ENCODE results near the gene COL23A1.
"Not testable (repeated sequence)": the region's sequence is repeated elsewhere in the genome, so short reads cannot be mapped to it uniquely, and the experiment has no call there.

The COL23A1 gene

GRCh38 chr5:178248750-178249149 lies 341.4 kb downstream of the COL23A1 start:
- no peak for DNase-seq

GRCh38 chr5:178247481-178248456 lies 342.4 kb downstream of the COL23A1 start:
- no peak for DNase-seq

DNA sequence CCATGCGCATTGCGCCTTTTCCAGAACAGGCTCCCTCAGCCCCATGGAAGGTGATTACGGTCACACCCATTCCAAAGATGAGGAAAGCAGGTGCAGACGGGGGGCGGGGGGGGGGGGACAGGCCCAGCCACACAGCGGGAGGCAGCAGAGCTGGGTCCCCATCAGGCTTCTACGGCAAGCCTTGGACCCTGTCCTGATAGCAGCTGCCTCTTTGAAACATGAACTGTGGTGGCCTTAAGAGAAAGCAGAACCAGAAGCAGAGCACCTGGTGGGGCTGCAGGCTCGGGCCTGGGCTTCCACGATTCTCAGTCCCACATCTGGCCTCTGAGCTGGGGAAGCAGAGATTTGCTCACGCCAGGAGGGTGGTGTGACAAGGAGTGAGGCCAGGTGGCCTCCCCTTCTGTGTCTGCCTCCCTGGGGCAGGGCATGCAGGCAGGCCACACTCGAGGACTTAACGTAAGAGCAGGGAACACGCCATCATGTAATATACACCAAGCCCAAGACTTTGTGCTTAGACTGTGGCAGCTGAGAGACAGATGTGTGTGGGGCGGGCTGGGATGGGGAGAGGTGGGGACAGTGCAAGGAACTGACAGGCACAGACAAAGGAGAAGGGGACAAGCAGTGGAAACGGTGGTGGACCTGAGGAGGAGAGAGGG lies 343.4 kb downstream of the COL23A1 start:
- DNase-seq, result no peak

DNA sequence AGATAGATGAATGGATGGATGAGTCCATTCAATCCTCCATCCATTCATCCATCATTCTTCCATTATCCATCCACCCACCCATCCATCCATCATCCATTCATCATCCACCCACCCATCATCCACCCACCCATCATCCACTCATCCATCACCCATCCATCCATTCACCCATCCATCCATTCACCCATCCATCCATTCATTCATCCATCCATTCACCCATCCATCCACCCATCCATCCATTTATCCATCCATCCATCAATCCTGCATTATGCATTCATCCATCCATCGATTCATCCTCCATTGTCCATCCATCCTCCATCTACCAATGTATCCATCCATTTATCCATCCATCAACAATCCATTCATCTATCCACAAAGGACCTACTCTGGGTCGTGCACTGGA lies 344.8 kb downstream of the COL23A1 start:
- no peak for DNase-seq

GRCh38 chr5:178244576-178244975 lies 345.6 kb downstream of the COL23A1 start:
- no peak for DNase-seq

DNA sequence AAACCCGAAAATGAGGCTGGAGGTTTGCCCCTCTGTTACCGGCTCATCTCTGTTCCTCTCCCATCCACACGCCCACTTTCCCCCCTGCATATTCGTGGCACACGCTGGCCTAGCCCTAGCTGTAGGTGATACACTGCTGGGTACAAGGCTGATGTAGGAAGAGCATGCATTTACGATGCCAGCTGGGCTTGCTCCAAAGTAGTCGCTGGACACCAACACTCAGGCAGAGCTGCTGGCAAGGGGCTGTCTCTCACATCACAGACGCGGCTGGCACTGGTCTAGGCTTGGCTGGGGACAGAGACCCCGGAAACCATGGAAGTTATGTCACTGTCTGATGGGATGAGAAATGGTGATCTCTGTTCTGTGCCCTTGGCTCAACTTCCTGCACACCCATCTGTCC lies 347.8 kb downstream of the COL23A1 start:
- DNase-seq, result no peak

GRCh38 chr5:178241688-178242231 lies 348.4 kb downstream of the COL23A1 start:
- DNase-seq, result no peak

DNA sequence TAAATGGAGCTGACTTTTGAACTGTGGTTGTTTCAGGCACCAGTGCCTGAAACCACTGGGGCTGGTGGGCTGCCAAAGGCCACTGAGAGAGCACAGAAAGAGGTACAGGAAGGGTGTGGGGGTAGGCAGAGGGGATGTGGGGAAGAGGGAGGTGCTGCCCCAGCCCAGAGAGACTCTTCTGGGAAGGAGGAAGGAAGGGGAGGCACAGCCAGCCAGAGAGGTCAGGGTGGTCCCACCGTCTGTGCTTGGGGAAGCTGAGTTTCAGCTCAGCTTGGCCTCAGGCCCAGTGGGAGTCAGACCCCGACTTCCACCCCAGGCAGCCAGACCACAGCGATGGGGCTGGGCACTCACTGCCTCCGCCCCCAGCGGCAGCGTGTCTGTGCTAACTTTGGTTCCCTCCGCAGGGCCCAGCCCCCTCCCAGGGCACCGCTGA lies 348.9 kb downstream of the COL23A1 start:
- no peak for DNase-seq

GRCh38 chr5:178240766-178241165 lies 349.4 kb downstream of the COL23A1 start:
- DNase-seq, result no peak

- no peak for DNase-seq
Measured at GRCh38 chr5:178240341-178240741, 349.9 kb downstream of the COL23A1 start.

DNA sequence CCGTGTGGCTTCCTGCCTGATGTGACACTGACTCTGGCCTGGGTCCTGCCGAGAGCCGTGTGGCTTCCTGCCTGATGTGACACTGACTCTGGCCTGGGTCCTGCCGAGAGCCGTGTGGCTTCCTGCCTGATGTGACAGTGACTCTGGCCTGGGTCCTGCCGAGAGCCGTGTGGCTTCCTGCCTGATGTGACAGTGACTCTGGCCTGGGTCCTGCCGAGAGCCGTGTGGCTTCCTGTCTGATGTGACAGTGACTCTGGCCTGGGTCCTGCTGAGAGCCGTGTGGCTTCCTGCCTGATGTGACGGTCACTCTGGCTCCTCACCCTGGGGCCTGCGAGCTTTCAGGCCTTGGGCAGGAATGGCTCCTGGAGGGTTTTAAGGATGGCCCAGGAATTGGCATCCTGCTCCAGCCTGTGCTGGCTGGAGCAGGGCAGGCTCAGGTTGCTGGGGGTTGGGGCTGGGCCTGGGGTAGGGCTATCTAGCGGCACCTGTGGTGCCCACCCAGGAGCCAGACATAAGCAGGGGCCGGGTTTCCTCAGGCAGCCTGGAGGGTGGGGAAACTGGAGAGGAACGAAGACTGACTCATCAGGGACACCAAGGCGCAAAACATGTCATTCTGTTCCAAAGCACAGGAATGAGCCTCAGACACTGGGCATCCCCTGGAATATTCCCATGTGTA lies 350.4 kb downstream of the COL23A1 start:
- DNase-seq, result not testable (repeated sequence)

GRCh38 chr5:178238711-178239592 lies 351.2 kb downstream of the COL23A1 start:
- no peak for DNase-seq

- no peak for DNase-seq
Measured at GRCh38 chr5:178238313-178238635, 351.9 kb downstream of the COL23A1 start.

DNA sequence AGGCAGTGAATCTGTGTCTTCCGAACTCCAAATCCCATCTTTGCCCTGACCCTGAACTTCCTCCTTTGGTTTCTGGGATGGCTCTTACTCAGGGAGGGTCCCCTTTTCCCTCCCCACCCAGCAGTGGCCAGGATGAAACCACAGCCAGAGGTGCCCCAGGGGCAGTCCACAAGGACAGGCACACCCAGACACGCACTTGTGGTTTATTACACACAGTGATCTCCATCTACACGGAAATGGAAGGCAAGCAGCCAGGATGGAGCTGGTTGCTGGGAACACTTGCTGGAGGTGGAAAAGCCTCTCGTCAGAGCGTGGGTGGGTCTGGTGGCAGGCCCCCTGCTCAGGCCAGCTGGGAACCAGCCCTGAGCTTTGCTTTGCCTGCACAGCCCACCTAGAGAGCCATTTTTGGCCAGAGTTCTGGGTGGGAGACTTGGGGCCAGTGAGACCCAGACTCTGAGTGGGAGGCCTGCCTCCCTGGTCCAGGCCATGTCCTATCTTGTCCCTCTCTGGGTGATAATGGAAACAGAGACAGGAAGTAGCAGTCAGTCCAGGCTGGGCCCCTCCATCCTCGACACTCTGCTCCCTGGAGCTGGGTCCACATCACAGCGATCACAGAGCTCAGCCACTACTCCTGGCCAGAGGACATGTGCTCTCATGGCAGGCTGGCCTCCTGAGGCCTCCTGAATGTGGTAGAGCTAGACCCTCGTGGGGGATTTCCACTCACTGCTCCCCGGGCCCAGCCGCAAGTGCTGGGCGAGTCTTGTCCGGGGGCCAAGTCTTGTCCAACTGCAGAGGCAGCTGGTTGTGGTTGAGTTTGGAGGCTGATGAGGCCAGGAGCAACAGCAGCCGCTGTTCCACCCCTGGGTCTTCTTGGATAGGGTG lies 352.5 kb downstream of the COL23A1 start:
- DNase-seq, result no peak

GRCh38 chr5:178236679-178237078 lies 353.5 kb downstream of the COL23A1 start:
- no peak for DNase-seq

- no peak for DNase-seq
Measured at GRCh38 chr5:178236126-178236525, 354.1 kb downstream of the COL23A1 start.

DNA sequence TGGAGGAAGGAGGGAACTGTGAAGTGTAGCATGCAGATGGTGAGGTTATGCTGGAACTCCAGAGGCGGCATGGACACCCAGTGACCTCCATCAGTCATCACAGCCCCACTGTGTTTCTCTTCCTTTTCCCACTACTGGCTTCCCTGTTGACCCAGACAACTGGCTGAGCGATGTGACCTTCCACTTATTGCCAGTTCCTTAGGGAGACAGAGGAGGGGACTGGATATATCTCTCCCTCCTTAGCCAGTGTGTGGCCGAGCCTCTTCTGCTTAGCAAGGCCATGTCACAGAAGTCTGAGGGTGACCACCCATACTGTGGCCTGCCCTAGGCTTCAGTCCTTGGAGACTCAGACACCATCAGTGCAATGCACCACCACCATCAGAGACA lies 354.6 kb downstream of the COL23A1 start:
- DNase-seq, result no peak

GRCh38 chr5:178234750-178235587 lies 355.2 kb downstream of the COL23A1 start:
- DNase-seq, result peak; percentile 70 to 77

DNA sequence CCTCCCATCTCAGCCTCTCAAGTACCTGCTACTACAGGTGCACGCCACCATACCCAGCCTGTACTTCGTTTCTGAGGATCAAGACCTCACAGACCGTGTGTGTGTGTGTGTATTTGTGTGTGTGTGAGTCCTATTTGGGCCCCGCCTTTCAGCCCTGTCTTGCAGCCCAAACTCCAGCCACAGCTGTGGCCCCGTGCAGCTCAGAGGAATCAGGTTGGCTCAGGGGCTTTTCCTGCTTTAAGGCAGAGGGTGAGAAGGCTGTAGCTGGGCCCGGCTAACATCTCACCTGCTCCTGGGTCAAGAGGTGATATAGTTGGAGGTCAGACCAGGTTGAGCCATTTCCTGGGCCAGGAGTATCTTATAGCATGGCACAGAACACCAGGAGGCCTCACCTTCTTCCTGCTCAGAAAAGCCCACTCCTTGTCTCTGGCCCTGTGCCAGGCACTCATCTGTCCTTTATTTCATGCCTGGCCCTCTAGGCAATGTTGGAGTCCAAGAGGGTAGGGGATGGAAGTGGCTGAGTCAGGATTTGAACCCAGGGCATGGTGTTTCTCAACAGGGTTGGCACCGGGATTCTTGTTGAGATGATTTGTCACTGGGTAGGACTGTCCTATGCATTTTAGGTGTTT lies 356.0 kb downstream of the COL23A1 start:
- no peak for DNase-seq

DNA sequence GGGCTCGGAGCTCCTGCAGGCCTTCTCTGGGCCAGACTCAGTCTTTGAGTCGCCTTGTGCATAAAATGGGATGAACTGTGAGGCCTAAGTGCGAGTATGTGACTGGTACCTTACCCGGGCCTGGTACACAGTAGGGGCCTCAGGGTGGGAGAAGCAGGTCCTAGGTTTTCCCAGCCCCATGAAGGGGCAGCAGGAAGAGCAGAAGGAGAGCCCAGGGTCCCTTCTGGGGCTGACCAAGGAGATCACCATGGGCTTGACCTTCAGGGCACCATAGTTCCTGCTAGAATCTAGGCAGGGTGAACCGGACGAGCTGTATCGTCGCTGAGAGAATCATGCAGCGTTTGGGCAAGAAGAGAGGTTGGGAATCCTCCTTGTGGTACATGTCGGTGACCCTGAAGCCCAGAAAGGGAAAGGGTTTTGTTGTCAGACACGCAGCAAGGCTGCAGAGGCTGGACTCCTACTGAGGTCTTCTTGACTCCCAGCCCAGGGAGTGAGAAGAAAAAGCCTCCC lies 357.2 kb downstream of the COL23A1 start:
- DNase-seq, result no peak
